Measurements from ENCODE around the gene PLK5. TPM values are rescaled to one million over a fixed set of nuclear protein-coding genes. Genes with fewer than 3 reads are reported as not detected.

PLK5 gene
- total RNA-seq, 4 donors from 2014 or later = not detected

- no peak for DNase-seq
- TF ChIP-seq POLR2AphosphoS5 (IDR thresholded peaks at IDR 0.05) (peak in 1 of 3 donors; percentile 6), CTCF (IDR thresholded peaks at IDR 0.05) (no peak), POLR2A (IDR thresholded peaks at IDR 0.05) (no peak), EP300 (IDR thresholded peaks at IDR 0.05; ENCODE audit: low read depth) (no peak)
- 46% methylated on average over 17 of the region's 17 CpGs; no CpG with 5 or more reads in 1 of the 2 donors for WGBS, 2 donors (ENCODE audit: low coverage in 1 of 2)
- Histone ChIP-seq H3K36me3 (no peaks in the 10 kb centered on the region), H3K27me3 (peaks cover 7% of the 10 kb centered on the region), H3K4me3 (no peak overlapping the region), H3K9me3 (no peaks in the 10 kb centered on the region), H3K27ac (peak overlapping the region in 2 of 4 donors; percentile 45 to 66), H3K4me1 (peaks cover 0 to 3% (median 1%) of the 10 kb centered on the region in 4 donors)
- intact Hi-C loops (cut with DNase I; ENCODE audit: low total_unique reads) = loop anchor here (10.0 kb wide), 1 partner anchor 224 kb away; no protein-coding TSS in a partner anchor
- in situ Hi-C loops (cut with MboI; ENCODE audit: low pct_ligation_motif_present in 1 of 4, low pct_unique_long_range_greater_than_20kb in 1 of 4, low sequenced_read_pairs in 3 of 4) = loop anchor here (10.0 to 25.0 kb wide), 4 partner anchors 134 to 272 kb away; partner anchors contain the start of gene ATP8B3 (in 1 of the 4)
Observed at GRCh38 chr19:1540365-1540925, 16.6 kb downstream of the PLK5 start.

- WGBS, 2 donors (ENCODE audit: low coverage in 1 of 2) = 82 to 83% methylated on average over 4 of the region's 4 CpGs
- intact Hi-C loops (cut with DNase I; ENCODE audit: low total_unique reads) (loop anchor here (10.0 kb wide), 1 partner anchor 215 kb away; no protein-coding TSS in a partner anchor), in situ Hi-C loops (cut with MboI; ENCODE audit: low pct_ligation_motif_present in 1 of 4, low pct_unique_long_range_greater_than_20kb in 1 of 4, low sequenced_read_pairs in 3 of 4) (loop anchor here (10.0 to 25.0 kb wide), 4 partner anchors 125 to 263 kb away; partner anchors contain the start of gene ATP8B3 (in 1 of the 4))
- no peaks in the 10 kb centered on the region for H3K36me3 ChIP-seq
- no peaks in the 10 kb centered on the region for H3K9me3 ChIP-seq
- no peak for DNase-seq
- H3K4me1 ChIP-seq = peaks cover 0 to 7% (median 4%) of the 10 kb centered on the region in 4 donors
- H3K27ac ChIP-seq = no peak overlapping the region
- peaks cover 8% of the 10 kb centered on the region for H3K27me3 ChIP-seq
- no peak for TF ChIP-seq POLR2A (IDR thresholded peaks at IDR 0.05)
- no peak for TF ChIP-seq CTCF (IDR thresholded peaks at IDR 0.05)
- no peak for TF ChIP-seq EP300 (IDR thresholded peaks at IDR 0.05; ENCODE audit: low read depth)
- TF ChIP-seq POLR2AphosphoS5 (IDR thresholded peaks at IDR 0.05) = no peak
- H3K4me3 ChIP-seq = no peak overlapping the region
Observed at GRCh38 chr19:1549332-1549945, 25.6 kb downstream of the PLK5 start.

GRCh38 chr19:1551068-1552040, 27.5 kb downstream of the PLK5 start:
- TF ChIP-seq EP300 (IDR thresholded peaks at IDR 0.05; ENCODE audit: low read depth) (no peak), POLR2A (IDR thresholded peaks at IDR 0.05) (no peak), POLR2AphosphoS5 (IDR thresholded peaks at IDR 0.05) (no peak)
- no peak overlapping the region for H3K27ac ChIP-seq
- no peak overlapping the region for H3K4me3 ChIP-seq
- peaks cover 0 to 3% (median under 1%) of the 10 kb centered on the region in 4 donors for H3K4me1 ChIP-seq
- DNase-seq = no peak
- WGBS, 2 donors (ENCODE audit: low coverage in 1 of 2) = 70 to 79% methylated on average over 10 to 17 of the region's 17 CpGs
- intact Hi-C loops (cut with DNase I; ENCODE audit: low total_unique reads) = no loop called here
- no peaks in the 10 kb centered on the region for H3K9me3 ChIP-seq
- peaks cover 0 to 2% (median 0%) of the 10 kb centered on the region in 4 donors for H3K36me3 ChIP-seq
- in situ Hi-C loops (cut with MboI; ENCODE audit: low pct_ligation_motif_present in 1 of 4, low pct_unique_long_range_greater_than_20kb in 1 of 4, low sequenced_read_pairs in 3 of 4) = no loop called here
- no peaks in the 10 kb centered on the region for H3K27me3 ChIP-seq

- no peak overlapping the region for H3K4me3 ChIP-seq
- intact Hi-C loops (cut with DNase I; ENCODE audit: low total_unique reads) (no loop called here), in situ Hi-C loops (cut with MboI; ENCODE audit: low pct_ligation_motif_present in 1 of 4, low pct_unique_long_range_greater_than_20kb in 1 of 4, low sequenced_read_pairs in 3 of 4) (no loop called here)
- H3K27ac ChIP-seq = no peak overlapping the region
- 80% methylated on average over 8 to 10 of the region's 10 CpGs for WGBS, 2 donors (ENCODE audit: low coverage in 1 of 2)
- no peak for DNase-seq
- no peaks in the 10 kb centered on the region for H3K9me3 ChIP-seq
- H3K4me1 ChIP-seq = no peaks in the 10 kb centered on the region
- H3K36me3 ChIP-seq = peaks cover 0 to 4% (median 0%) of the 10 kb centered on the region in 4 donors
- no peaks in the 10 kb centered on the region for H3K27me3 ChIP-seq
- TF ChIP-seq EP300 (IDR thresholded peaks at IDR 0.05; ENCODE audit: low read depth) (no peak), POLR2A (IDR thresholded peaks at IDR 0.05) (no peak), CTCF (IDR thresholded peaks at IDR 0.05) (no peak), POLR2AphosphoS5 (IDR thresholded peaks at IDR 0.05) (no peak)
Observed at GRCh38 chr19:1553415-1553814, 29.5 kb downstream of the PLK5 start.

Data from transverse colon (tissue), 4 donors.